ENCODE measurements around the gene ACP4. TPM values are rescaled to one million over a fixed set of nuclear protein-coding genes. Genes with fewer than 3 reads are reported as not detected.

ACP4 gene
- total and polyA plus RNA-seq, 2 of the 13 experiments (the other 11 are each of a cell fraction or from before 2014, with no cell fraction given): 0.08 TPM; not detected in 1

DNA sequence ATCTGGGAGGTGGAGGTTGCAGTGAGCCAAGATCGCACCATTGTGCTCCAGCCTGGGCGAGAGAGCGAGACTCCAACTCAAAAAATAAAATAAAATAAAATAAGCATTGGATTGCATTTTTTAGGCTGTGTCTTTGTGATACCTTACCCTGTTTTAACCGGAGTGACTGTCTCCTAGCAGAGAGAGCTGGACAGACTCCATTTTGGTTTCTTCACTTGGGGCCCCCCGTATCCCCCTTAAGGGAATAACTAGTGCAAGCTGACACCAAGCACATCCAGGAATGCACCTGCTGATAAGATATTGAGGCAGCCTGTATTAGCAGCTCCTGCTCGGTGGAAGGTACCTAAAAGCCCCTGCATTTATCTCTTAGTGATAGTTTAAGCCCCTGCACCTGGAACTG lies 40.7 kb upstream of the ACP4 start:
- Histone ChIP-seq H3K9me3 (ENCODE audit: low read length) (no peaks in the 10 kb centered on the region), H3K4me2 (ENCODE audit: low read depth, low read length) (no peak overlapping the region), H4K20me1 (ENCODE audit: insufficient read depth, low read length) (no peaks in the 10 kb centered on the region), H3K36me3 (replicated peaks in 1 of 2; ENCODE audit: control insufficient read depth in 1 of 2, insufficient read depth in 2 of 2, low read length in 2 of 2) (no peaks in the 10 kb centered on the region), H3K4me1 (ENCODE audit: insufficient read depth, low read length) (no peaks in the 10 kb centered on the region), H3K9ac (ENCODE audit: insufficient read depth, low read depth, low read length) (no peak overlapping the region), H3K4me3 (replicated peaks in 1 of 3; ENCODE audit: insufficient read depth in 1 of 3, low read depth in 2 of 3, low read length in 3 of 3) (no peak overlapping the region), H2AFZ (ENCODE audit: low read length) (no peak overlapping the region), H3K27ac (ENCODE audit: extremely low read length, insufficient read depth, low read length) (no peak overlapping the region), H3K79me2 (ENCODE audit: insufficient read depth, low read length) (no peaks in the 10 kb centered on the region), H3K27me3 (ENCODE audit: control insufficient read depth in 1 of 2, insufficient read depth in 2 of 2, low read length in 2 of 2) (peaks cover 2 to 3% of the 10 kb centered on the region in 2 experiments; a peak in 2 of 5 replicates)
- CTCF ChIA-PET (ENCODE audit: low intra/inter-chr PET ratio, low total read pairs): no interaction called here
- TF ChIP-seq, protein P1, sequence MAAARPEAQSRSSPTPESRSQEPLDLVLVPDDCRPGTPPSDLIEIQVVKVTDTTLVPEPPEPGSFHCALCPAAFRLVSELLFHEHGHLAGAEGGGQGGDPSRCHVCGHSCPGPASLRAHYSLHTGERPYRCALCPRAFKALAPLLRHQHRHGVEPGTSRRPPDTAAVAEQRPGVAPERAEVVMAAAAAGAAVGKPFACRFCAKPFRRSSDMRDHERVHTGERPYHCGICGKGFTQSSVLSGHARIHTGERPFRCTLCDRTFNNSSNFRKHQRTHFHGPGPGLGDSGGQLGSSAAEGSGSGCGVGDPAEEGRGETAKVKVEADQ (CRISPR knock-in tag; IDR thresholded peaks at IDR 0.05; ENCODE audit: borderline replicate concordance): no peak
- TF ChIP-seq ZNF282 (IDR thresholded peaks at IDR 0.05; ENCODE audit: partially characterized antibody): no peak
- WGBS (ENCODE audit: low lambda C conversion rate): 43% methylated on average over 6 of the region's 6 CpGs
- ATAC-seq (no peak), DNase-seq (ENCODE audit: low spot score) (no peak), FAIRE-seq (no peak)
- no TSS peak for BruUV-seq (replicated peaks)
- POLR2A ChIA-PET: no interaction called here
- in situ Hi-C loops (cut with HindIII; ENCODE audit: extremely low pct_ligation_motif_present, low pct_unique_long_range_greater_than_20kb) (no loop called here), intact Hi-C loops (cut with micrococcal nuclease; ENCODE audit: unreplicated experiment) (no loop called here)

DNA sequence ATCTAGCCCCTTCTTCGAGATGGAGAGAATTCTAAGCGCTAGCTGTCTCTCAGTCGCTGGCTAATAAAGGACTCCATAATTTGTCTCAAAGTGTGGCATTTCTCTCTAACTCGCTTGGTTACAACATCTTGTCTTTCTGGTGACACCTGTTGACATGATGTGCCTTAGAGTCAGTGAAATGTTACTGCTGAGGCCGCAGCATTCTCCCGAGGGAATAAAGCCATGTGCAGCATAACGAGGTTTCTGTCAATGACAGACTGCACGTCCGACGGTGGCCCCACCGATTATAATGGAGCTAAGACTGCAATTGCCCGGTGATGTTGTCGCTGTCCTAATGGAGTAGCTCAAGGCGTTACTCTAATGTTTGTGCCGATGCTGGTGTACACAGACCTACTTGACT lies 40.2 kb upstream of the ACP4 start:
- 10% methylated on average over 15 of the region's 15 CpGs for WGBS (ENCODE audit: low lambda C conversion rate)
- H3K9ac ChIP-seq (ENCODE audit: insufficient read depth, low read depth, low read length): no peak overlapping the region
- ChIA-PET CTCF (ENCODE audit: low intra/inter-chr PET ratio, low total read pairs) (no interaction called here), POLR2A (no interaction called here)
- H3K36me3 ChIP-seq (replicated peaks in 1 of 2; ENCODE audit: control insufficient read depth in 1 of 2, insufficient read depth in 2 of 2, low read length in 2 of 2): no peaks in the 10 kb centered on the region
- no peaks in the 10 kb centered on the region for H4K20me1 ChIP-seq (ENCODE audit: insufficient read depth, low read length)
- intact Hi-C loops (cut with micrococcal nuclease; ENCODE audit: unreplicated experiment) (no loop called here), in situ Hi-C loops (cut with HindIII; ENCODE audit: extremely low pct_ligation_motif_present, low pct_unique_long_range_greater_than_20kb) (no loop called here)
- no peak for DNase-seq (ENCODE audit: low spot score)
- H3K4me1 ChIP-seq (ENCODE audit: insufficient read depth, low read length): no peaks in the 10 kb centered on the region
- H2AFZ ChIP-seq (ENCODE audit: low read length): no peak overlapping the region
- ATAC-seq: no peak
- no peak for FAIRE-seq
- no TSS peak for BruUV-seq (replicated peaks)
- H3K4me2 ChIP-seq (ENCODE audit: low read depth, low read length): no peak overlapping the region
- no peak overlapping the region for H3K4me3 ChIP-seq (replicated peaks in 1 of 3; ENCODE audit: insufficient read depth in 1 of 3, low read depth in 2 of 3, low read length in 3 of 3)
- H3K27ac ChIP-seq (ENCODE audit: extremely low read length, insufficient read depth, low read length): no peak overlapping the region
- H3K79me2 ChIP-seq (ENCODE audit: insufficient read depth, low read length): no peaks in the 10 kb centered on the region
- peaks cover 2 to 3% of the 10 kb centered on the region in 2 experiments; a peak in 2 of 5 replicates for H3K27me3 ChIP-seq (ENCODE audit: control insufficient read depth in 1 of 2, insufficient read depth in 2 of 2, low read length in 2 of 2)
- H3K9me3 ChIP-seq (ENCODE audit: low read length): no peaks in the 10 kb centered on the region
- TF ChIP-seq, protein P2, sequence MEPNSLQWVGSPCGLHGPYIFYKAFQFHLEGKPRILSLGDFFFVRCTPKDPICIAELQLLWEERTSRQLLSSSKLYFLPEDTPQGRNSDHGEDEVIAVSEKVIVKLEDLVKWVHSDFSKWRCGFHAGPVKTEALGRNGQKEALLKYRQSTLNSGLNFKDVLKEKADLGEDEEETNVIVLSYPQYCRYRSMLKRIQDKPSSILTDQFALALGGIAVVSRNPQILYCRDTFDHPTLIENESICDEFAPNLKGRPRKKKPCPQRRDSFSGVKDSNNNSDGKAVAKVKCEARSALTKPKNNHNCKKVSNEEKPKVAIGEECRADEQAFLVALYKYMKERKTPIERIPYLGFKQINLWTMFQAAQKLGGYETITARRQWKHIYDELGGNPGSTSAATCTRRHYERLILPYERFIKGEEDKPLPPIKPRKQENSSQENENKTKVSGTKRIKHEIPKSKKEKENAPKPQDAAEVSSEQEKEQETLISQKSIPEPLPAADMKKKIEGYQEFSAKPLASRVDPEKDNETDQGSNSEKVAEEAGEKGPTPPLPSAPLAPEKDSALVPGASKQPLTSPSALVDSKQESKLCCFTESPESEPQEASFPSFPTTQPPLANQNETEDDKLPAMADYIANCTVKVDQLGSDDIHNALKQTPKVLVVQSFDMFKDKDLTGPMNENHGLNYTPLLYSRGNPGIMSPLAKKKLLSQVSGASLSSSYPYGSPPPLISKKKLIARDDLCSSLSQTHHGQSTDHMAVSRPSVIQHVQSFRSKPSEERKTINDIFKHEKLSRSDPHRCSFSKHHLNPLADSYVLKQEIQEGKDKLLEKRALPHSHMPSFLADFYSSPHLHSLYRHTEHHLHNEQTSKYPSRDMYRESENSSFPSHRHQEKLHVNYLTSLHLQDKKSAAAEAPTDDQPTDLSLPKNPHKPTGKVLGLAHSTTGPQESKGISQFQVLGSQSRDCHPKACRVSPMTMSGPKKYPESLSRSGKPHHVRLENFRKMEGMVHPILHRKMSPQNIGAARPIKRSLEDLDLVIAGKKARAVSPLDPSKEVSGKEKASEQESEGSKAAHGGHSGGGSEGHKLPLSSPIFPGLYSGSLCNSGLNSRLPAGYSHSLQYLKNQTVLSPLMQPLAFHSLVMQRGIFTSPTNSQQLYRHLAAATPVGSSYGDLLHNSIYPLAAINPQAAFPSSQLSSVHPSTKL (CRISPR knock-in tag; IDR thresholded peaks at IDR 0.05): no peak
- TF ChIP-seq ZC3H13 (CRISPR knock-in tag; IDR thresholded peaks at IDR 0.05): no peak
- TF ChIP-seq, protein P3, sequence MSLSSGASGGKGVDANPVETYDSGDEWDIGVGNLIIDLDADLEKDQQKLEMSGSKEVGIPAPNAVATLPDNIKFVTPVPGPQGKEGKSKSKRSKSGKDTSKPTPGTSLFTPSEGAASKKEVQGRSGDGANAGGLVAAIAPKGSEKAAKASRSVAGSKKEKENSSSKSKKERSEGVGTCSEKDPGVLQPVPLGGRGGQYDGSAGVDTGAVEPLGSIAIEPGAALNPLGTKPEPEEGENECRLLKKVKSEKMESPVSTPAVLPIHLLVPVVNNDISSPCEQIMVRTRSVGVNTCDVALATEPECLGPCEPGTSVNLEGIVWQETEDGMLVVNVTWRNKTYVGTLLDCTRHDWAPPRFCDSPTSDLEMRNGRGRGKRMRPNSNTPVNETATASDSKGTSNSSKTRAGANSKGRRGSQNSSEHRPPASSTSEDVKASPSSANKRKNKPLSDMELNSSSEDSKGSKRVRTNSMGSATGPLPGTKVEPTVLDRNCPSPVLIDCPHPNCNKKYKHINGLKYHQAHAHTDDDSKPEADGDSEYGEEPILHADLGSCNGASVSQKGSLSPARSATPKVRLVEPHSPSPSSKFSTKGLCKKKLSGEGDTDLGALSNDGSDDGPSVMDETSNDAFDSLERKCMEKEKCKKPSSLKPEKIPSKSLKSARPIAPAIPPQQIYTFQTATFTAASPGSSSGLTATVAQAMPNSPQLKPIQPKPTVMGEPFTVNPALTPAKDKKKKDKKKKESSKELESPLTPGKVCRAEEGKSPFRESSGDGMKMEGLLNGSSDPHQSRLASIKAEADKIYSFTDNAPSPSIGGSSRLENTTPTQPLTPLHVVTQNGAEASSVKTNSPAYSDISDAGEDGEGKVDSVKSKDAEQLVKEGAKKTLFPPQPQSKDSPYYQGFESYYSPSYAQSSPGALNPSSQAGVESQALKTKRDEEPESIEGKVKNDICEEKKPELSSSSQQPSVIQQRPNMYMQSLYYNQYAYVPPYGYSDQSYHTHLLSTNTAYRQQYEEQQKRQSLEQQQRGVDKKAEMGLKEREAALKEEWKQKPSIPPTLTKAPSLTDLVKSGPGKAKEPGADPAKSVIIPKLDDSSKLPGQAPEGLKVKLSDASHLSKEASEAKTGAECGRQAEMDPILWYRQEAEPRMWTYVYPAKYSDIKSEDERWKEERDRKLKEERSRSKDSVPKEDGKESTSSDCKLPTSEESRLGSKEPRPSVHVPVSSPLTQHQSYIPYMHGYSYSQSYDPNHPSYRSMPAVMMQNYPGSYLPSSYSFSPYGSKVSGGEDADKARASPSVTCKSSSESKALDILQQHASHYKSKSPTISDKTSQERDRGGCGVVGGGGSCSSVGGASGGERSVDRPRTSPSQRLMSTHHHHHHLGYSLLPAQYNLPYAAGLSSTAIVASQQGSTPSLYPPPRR (CRISPR knock-in tag; IDR thresholded peaks at IDR 0.05; ENCODE audit: borderline replicate concordance): no peak
- TF ChIP-seq, protein P4, sequence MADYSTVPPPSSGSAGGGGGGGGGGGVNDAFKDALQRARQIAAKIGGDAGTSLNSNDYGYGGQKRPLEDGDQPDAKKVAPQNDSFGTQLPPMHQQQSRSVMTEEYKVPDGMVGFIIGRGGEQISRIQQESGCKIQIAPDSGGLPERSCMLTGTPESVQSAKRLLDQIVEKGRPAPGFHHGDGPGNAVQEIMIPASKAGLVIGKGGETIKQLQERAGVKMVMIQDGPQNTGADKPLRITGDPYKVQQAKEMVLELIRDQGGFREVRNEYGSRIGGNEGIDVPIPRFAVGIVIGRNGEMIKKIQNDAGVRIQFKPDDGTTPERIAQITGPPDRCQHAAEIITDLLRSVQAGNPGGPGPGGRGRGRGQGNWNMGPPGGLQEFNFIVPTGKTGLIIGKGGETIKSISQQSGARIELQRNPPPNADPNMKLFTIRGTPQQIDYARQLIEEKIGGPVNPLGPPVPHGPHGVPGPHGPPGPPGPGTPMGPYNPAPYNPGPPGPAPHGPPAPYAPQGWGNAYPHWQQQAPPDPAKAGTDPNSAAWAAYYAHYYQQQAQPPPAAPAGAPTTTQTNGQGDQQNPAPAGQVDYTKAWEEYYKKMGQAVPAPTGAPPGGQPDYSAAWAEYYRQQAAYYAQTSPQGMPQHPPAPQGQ (CRISPR knock-in tag; IDR thresholded peaks at IDR 0.05; ENCODE audit: borderline replicate concordance): no peak

Data from HepG2 (cell line).